ENCODE data around the gene ARIH2. TPM values are rescaled to one million over a fixed set of nuclear protein-coding genes. Genes with fewer than 3 reads are reported as not detected.

ARIH2 gene
- total and polyA plus RNA-seq, 2 donors (not counting 3 experiments of a cell fraction or from before 2014, with no cell fraction given) = 59.7 to 85.5 TPM

DNA sequence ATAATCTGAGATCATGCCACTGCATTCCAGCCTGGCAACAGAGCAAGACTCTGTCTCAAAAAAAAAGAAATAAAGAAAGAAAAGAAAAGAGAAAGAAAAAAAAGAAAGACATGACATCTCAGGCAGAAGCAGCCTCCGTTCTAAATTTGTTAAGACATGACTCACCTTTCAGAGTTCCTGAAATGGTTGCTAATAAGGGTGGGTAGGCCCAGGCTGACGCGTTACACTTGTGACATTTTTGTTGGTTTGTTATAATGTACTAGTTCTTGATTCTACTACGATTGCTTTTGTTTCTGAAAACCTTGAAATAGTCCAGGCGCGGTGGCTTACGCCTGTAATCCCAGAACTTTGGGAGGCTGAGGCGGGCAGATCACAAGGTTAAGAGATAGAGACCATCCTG is 41.0 kb upstream of the ARIH2 start:
- FAIRE-seq (no peak), DNase-seq (ENCODE audit: low read depth, low spot score) (no peak)
- no peaks in the 10 kb centered on the region for H3K79me2 ChIP-seq (ENCODE audit: control insufficient read depth, insufficient read depth, low read length)
- TF ChIP-seq, protein P1, sequence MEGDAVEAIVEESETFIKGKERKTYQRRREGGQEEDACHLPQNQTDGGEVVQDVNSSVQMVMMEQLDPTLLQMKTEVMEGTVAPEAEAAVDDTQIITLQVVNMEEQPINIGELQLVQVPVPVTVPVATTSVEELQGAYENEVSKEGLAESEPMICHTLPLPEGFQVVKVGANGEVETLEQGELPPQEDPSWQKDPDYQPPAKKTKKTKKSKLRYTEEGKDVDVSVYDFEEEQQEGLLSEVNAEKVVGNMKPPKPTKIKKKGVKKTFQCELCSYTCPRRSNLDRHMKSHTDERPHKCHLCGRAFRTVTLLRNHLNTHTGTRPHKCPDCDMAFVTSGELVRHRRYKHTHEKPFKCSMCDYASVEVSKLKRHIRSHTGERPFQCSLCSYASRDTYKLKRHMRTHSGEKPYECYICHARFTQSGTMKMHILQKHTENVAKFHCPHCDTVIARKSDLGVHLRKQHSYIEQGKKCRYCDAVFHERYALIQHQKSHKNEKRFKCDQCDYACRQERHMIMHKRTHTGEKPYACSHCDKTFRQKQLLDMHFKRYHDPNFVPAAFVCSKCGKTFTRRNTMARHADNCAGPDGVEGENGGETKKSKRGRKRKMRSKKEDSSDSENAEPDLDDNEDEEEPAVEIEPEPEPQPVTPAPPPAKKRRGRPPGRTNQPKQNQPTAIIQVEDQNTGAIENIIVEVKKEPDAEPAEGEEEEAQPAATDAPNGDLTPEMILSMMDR (IDR thresholded peaks at IDR 0.05; ENCODE audit: extremely low read depth in 1 of 2, insufficient read depth in 1 of 2, low read depth in 1 of 2, low read length in 2 of 2) = no peak
- TF ChIP-seq POLR2AphosphoS5 (IDR thresholded peaks at IDR 0.05; ENCODE audit: insufficient read depth, low read depth, low read length) = no peak
- TF ChIP-seq, protein P2, sequence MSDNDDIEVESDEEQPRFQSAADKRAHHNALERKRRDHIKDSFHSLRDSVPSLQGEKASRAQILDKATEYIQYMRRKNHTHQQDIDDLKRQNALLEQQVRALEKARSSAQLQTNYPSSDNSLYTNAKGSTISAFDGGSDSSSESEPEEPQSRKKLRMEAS (IDR thresholded peaks at IDR 0.05; ENCODE audit: insufficient read depth, insufficient read length) = no peak
- TF ChIP-seq MYC (IDR thresholded peaks at IDR 0.05; ENCODE audit: low read depth, low read length) = no peak
- TF ChIP-seq POLR2A (IDR thresholded peaks at IDR 0.05; ENCODE audit: low read depth, low read length) = no peak
- TF ChIP-seq GATA2 (IDR thresholded peaks at IDR 0.05; ENCODE audit: insufficient read depth, insufficient read length, low read depth, low read length) = no peak
- TF ChIP-seq JUN (IDR thresholded peaks at IDR 0.05; ENCODE audit: borderline replicate concordance, insufficient read depth, insufficient read length, low read depth) = no peak
- TF ChIP-seq FOS (IDR thresholded peaks at IDR 0.05; ENCODE audit: borderline replicate concordance, insufficient read depth, low read length) = no peak
- H2AFZ ChIP-seq (ENCODE audit: low read depth, low read length) = no peak overlapping the region
- H3K36me3 ChIP-seq (ENCODE audit: control insufficient read depth in 2 of 2, extremely low read depth in 1 of 2, insufficient read depth in 2 of 2, low read length in 2 of 2) = no peaks in the 10 kb centered on the region
- ChIA-PET CTCF (no interaction called here), POLR2A (no interaction called here)
- no peak overlapping the region for H3K4me3 ChIP-seq (replicated peaks in 1 of 3; ENCODE audit: insufficient read depth in 1 of 3, low read depth in 1 of 3, low read length in 3 of 3)
- no peaks in the 10 kb centered on the region for H3K27me3 ChIP-seq (ENCODE audit: control insufficient read depth in 2 of 2, insufficient read depth in 2 of 2, low read length in 2 of 2)
- dilution Hi-C loops (cut with MboI; ENCODE audit: extremely low pct_ligation_motif_present, low sequenced_read_pairs) (no loop called here), intact Hi-C loops (cut with micrococcal nuclease) (no loop called here)
- no peaks in the 10 kb centered on the region for H3K9me3 ChIP-seq (replicated peaks; ENCODE audit: control insufficient read depth, insufficient read depth, low read length)
- H3K4me2 ChIP-seq (ENCODE audit: insufficient read depth, low read length) = no peak overlapping the region
- no peaks in the 10 kb centered on the region for H3K4me1 ChIP-seq (ENCODE audit: control insufficient read depth, extremely low read depth, insufficient read depth, low read length)
- H3K27ac ChIP-seq (ENCODE audit: insufficient read depth, low read depth, low read length) = no peak overlapping the region
- BruUV-seq (replicated peaks) = no TSS peak
- no peaks in the 10 kb centered on the region for H3K9me1 ChIP-seq (replicated peaks; ENCODE audit: control insufficient read depth, extremely low read depth, insufficient read depth, low read length)
- no peaks in the 10 kb centered on the region for H4K20me1 ChIP-seq (replicated peaks; ENCODE audit: control insufficient read depth, extremely low read depth, insufficient read depth, low read length)
- H3K9ac ChIP-seq (replicated peaks; ENCODE audit: extremely low read depth, insufficient read depth, low read length) = no peak overlapping the region

Measured in endothelial cell of umbilical vein (primary cell).